Measurements from ENCODE around the gene TMEM184A.
A peak's percentile ranks its signal among the peaks of the same experiment; 100 is the strongest.

The TMEM184A gene

GRCh38 chr7:1555813-1556543 lies at the start of gene TMEM184A:
Gene TMEM184A (minus strand): TSS chr7:1556205. CDS start chr7:1555484, 721 bp downstream.
- peaks cover 20% of the 10 kb centered on the region for H3K27me3 Mint-ChIP-seq (ENCODE audit: low read depth)
- TF ChIP-seq, protein P1, sequence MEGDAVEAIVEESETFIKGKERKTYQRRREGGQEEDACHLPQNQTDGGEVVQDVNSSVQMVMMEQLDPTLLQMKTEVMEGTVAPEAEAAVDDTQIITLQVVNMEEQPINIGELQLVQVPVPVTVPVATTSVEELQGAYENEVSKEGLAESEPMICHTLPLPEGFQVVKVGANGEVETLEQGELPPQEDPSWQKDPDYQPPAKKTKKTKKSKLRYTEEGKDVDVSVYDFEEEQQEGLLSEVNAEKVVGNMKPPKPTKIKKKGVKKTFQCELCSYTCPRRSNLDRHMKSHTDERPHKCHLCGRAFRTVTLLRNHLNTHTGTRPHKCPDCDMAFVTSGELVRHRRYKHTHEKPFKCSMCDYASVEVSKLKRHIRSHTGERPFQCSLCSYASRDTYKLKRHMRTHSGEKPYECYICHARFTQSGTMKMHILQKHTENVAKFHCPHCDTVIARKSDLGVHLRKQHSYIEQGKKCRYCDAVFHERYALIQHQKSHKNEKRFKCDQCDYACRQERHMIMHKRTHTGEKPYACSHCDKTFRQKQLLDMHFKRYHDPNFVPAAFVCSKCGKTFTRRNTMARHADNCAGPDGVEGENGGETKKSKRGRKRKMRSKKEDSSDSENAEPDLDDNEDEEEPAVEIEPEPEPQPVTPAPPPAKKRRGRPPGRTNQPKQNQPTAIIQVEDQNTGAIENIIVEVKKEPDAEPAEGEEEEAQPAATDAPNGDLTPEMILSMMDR (IDR thresholded peaks at IDR 0.05; ENCODE audit: unreplicated experiment in 3 of 3) = peak; percentile 45 to 55 (median 53)
- peaks cover 7% of the 10 kb centered on the region for H3K4me1 Mint-ChIP-seq
- H3K27ac Mint-ChIP-seq = peak within 1 kb of the TSS in 2 of 3 experiments; percentile 83 to 89
- H3K9me3 Mint-ChIP-seq = no peaks in the 10 kb centered on the region
- no peaks in the 10 kb centered on the region for H3K36me3 Mint-ChIP-seq (ENCODE audit: low read depth)
- peak within 1 kb of the TSS in 1 of 3 experiments; percentile 54 for H3K4me3 Mint-ChIP-seq

DNA sequence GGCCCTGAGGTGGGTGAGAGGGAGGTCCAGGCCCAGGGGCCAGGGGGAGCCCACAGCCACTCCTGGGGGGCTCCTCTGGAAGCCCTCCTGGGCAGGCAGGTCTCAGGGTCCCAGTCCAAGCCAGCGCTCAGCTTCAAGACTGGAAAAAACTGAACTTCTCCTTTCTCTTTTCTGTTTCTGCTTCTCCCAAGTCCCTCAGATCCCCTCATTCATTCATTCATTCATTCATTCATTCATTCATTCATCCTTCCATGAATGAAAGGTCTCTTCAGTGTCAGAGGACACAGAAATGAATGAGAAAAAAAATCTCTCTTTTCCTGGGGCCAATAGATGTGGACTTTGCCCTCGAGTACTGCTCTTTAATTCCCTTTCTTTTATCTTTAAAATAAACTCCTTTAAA lies 48.4 kb upstream of the TMEM184A start:
- Mint-ChIP-seq H3K4me3 (no peak overlapping the region), H3K27ac (no peak overlapping the region), H3K36me3 (ENCODE audit: low read depth) (no peaks in the 10 kb centered on the region), H3K27me3 (ENCODE audit: low read depth) (peaks cover 18% of the 10 kb centered on the region), H3K4me1 (peaks cover 5% of the 10 kb centered on the region), H3K9me3 (no peaks in the 10 kb centered on the region)
- TF ChIP-seq, protein P1 (IDR thresholded peaks at IDR 0.05; ENCODE audit: unreplicated experiment in 3 of 3) = no peak

DNA sequence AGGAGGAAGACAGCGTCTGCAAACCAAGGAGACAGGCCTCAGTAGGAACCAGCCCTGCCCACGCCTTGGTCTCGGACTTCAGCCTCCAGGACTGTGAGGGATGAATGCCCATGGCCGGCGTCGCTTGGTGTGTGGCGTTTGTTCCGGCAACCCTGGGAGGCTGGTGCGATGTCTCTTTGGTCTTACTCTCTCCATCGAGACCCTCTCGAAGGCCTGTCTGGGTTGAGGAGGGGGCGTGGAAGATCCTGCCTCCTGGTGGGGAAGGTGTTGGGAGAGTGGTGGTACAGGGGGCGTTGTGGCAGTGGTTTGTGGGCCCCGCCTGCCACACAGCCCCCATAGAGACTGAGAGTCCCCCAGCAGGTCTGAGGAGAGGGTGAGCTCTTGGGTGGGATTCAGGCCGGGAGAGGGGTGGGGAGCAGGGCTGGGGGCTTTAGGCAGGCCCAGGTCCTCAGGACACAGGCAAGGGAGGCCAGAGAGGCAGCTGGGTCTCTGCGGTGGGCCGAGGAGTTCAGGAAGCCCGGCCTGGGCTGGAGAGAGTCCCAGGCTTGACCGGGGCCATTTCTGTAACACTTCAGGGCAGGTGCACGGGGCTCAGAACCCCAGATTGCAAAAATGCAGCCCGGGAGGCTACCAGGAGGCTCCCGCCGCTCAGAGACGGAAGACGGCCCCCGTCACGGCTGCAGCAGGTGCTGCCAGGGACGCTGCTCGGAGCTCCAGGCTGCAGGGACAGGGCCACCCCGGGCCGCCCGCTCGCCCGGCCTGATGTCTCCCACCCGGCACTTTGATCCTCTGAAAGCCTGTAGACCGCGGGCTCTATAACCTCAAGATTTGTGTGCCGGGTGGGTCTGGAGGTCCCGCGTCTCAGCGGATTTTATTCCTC lies 47.6 kb upstream of the TMEM184A start:
- Mint-ChIP-seq H3K4me1 (peaks cover 5% of the 10 kb centered on the region), H3K36me3 (ENCODE audit: low read depth) (no peaks in the 10 kb centered on the region), H3K9me3 (no peaks in the 10 kb centered on the region), H3K4me3 (no peak overlapping the region), H3K27me3 (ENCODE audit: low read depth) (peaks cover 20% of the 10 kb centered on the region), H3K27ac (no peak overlapping the region)
- TF ChIP-seq, protein P1 (IDR thresholded peaks at IDR 0.05; ENCODE audit: unreplicated experiment in 3 of 3) = no peak

- peaks cover 3% of the 10 kb centered on the region for H3K4me1 Mint-ChIP-seq
- H3K36me3 Mint-ChIP-seq (ENCODE audit: low read depth) = no peaks in the 10 kb centered on the region
- no peak overlapping the region for H3K4me3 Mint-ChIP-seq
- no peaks in the 10 kb centered on the region for H3K9me3 Mint-ChIP-seq
- H3K27ac Mint-ChIP-seq = no peak overlapping the region
- H3K27me3 Mint-ChIP-seq (ENCODE audit: low read depth) = peaks cover 25% of the 10 kb centered on the region
- TF ChIP-seq, protein P1 (IDR thresholded peaks at IDR 0.05; ENCODE audit: unreplicated experiment in 3 of 3) = no peak
These were observed 46.4 kb upstream of the TMEM184A start for GRCh38 chr7:1602386-1602785.

DNA sequence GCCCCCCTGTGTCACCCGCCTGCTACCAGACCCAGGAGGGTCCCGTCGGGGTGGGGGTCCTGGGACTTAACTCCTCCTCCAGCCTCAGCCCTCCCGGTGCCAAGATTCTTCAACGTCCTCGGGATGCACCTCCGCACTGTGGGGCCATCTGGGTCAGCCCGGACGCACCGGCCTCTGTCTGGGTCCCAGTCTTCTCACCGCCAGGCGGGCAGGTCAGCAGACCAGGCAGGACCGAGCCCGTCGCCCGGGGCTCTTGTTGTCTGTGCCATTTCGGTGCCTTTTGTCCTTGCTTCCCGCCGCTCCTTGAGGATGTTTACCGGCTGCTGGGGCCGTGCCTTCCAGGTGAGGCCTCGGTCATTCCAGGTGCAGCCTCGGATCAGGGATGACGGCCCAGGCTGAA lies 46.0 kb upstream of the TMEM184A start:
- H3K4me3 Mint-ChIP-seq = no peak overlapping the region
- TF ChIP-seq, protein P1 (IDR thresholded peaks at IDR 0.05; ENCODE audit: unreplicated experiment in 3 of 3) = no peak
- H3K36me3 Mint-ChIP-seq (ENCODE audit: low read depth) = no peaks in the 10 kb centered on the region
- H3K4me1 Mint-ChIP-seq = no peaks in the 10 kb centered on the region
- no peaks in the 10 kb centered on the region for H3K9me3 Mint-ChIP-seq
- peaks cover 25% of the 10 kb centered on the region for H3K27me3 Mint-ChIP-seq (ENCODE audit: low read depth)
- H3K27ac Mint-ChIP-seq = no peak overlapping the region
